H1 (cell line): ENCODE measurements around the gene SMO. TPM values are rescaled to one million over a fixed set of nuclear protein-coding genes. Genes with fewer than 3 reads are reported as not detected.
A peak's percentile ranks its signal among the peaks of the same experiment; 100 is the strongest.

Experiments used
- ASH2L ChIP-seq: fragments of 200-600, 300-600 bp; sonication (generic); IDR thresholded peaks from one replicate; pipeline ENCODE4 v1.7.1; 2017; ENCODE audit warnings: low read length
- BACH1 ChIP-seq: IDR thresholded peaks from 2 replicates; pipeline ENCODE4 v1.6.1; 2012; ENCODE audit warnings: low read length, improper control_type of control experiment
- CTBP2 ChIP-seq: IDR thresholded peaks from 2 replicates; pipeline ENCODE4 v1.7.0; 2011; ENCODE audit warnings: borderline replicate concordance, mild to moderate bottlenecking, moderate library complexity, mixed read lengths, low read length; ENCODE audit not compliant: insufficient read depth, insufficient read length
- KDM4A ChIP-seq: IDR thresholded peaks from one replicate; pipeline ENCODE4 v1.7.1; 2012; ENCODE audit warnings: low read depth, mild to moderate bottlenecking, moderate library complexity, low read length, inconsistent platforms; ENCODE audit not compliant: severe bottlenecking
- RBBP5 ChIP-seq: IDR thresholded peaks from 2 replicates; pipeline ENCODE4 v1.7.1; 2012; ENCODE audit warnings: low read depth, mild to moderate bottlenecking, inconsistent platforms, low read length, moderate library complexity, borderline replicate concordance
- SIN3A ChIP-seq, 2 experiments: IDR thresholded peaks in 1 of 2; conservative IDR thresholded peaks in 1 of 2; 2 replicates each; pipeline ENCODE4 v1.6.1; 2011 to 2012; ENCODE audit warnings: low read length in 2 of 2, improper control_type of control experiment in 1 of 2, low read depth in 1 of 2, mild to moderate bottlenecking in 1 of 2
- SIX5 ChIP-seq: IDR thresholded peaks from 2 replicates; pipeline ENCODE4 v1.6.1; 2011; ENCODE audit warnings: mild to moderate bottlenecking, low read depth, low read length
- TAF1 ChIP-seq: IDR thresholded peaks from 2 replicates; pipeline ENCODE4 v1.6.1; 2011; ENCODE audit warnings: mild to moderate bottlenecking, low read depth, low read length
- YY1 ChIP-seq: IDR thresholded peaks from 2 replicates; pipeline ENCODE4 v1.6.1; 2011; ENCODE audit warnings: low read depth, mild to moderate bottlenecking, low read length
- polyA plus RNA-seq, 7 experiments: library from polyadenylated mRNA; depleted of rRNA in 3 of 7; stranded (reverse) in 5 of 7; unstranded in 2 of 7; fragments of >200 nt in 5 of 7; fragments of 200-250 nt in 2 of 7; gene quantifications; 1 replicate in 5 of 7; 2 replicates in 1 of 7; 4 replicates in 1 of 7; pipeline versions ENCODE4 v1.2.1 to v1.2.3, GENCODE V29; 2011 to 2013; ENCODE audit warnings: missing spikeins in 2 of 7, mixed read lengths in 2 of 7
- total RNA-seq: library from RNA; stranded (reverse); fragmentation: NEBNext Ultra II Directional; extraction: Animal tissue kit (Norgen Biotek cat#: 25700); gene quantifications from 2 replicates; pipeline ENCODE4 v1.2.1, GENCODE V29; 2021
- TF ChIP-seq, protein P1 (sequence below): fragments of 300-600 bp; sonication (generic); IDR thresholded peaks from 2 replicates; pipeline ENCODE4 v1.7.1; 2012; ENCODE audit warnings: low read length, moderate library complexity, mild to moderate bottlenecking, inconsistent platforms; ENCODE audit not compliant: insufficient replicate concordance

Gene SMO
- total and polyA plus RNA-seq, 2 of the 8 experiments (the other 6 are each of a cell fraction or from before 2014, with no cell fraction given), result 64.5 to 67.6 TPM

GRCh38 chr7:129225206-129225930, 36.9 kb downstream of the SMO start (continued):
- TF ChIP-seq, protein P1, sequence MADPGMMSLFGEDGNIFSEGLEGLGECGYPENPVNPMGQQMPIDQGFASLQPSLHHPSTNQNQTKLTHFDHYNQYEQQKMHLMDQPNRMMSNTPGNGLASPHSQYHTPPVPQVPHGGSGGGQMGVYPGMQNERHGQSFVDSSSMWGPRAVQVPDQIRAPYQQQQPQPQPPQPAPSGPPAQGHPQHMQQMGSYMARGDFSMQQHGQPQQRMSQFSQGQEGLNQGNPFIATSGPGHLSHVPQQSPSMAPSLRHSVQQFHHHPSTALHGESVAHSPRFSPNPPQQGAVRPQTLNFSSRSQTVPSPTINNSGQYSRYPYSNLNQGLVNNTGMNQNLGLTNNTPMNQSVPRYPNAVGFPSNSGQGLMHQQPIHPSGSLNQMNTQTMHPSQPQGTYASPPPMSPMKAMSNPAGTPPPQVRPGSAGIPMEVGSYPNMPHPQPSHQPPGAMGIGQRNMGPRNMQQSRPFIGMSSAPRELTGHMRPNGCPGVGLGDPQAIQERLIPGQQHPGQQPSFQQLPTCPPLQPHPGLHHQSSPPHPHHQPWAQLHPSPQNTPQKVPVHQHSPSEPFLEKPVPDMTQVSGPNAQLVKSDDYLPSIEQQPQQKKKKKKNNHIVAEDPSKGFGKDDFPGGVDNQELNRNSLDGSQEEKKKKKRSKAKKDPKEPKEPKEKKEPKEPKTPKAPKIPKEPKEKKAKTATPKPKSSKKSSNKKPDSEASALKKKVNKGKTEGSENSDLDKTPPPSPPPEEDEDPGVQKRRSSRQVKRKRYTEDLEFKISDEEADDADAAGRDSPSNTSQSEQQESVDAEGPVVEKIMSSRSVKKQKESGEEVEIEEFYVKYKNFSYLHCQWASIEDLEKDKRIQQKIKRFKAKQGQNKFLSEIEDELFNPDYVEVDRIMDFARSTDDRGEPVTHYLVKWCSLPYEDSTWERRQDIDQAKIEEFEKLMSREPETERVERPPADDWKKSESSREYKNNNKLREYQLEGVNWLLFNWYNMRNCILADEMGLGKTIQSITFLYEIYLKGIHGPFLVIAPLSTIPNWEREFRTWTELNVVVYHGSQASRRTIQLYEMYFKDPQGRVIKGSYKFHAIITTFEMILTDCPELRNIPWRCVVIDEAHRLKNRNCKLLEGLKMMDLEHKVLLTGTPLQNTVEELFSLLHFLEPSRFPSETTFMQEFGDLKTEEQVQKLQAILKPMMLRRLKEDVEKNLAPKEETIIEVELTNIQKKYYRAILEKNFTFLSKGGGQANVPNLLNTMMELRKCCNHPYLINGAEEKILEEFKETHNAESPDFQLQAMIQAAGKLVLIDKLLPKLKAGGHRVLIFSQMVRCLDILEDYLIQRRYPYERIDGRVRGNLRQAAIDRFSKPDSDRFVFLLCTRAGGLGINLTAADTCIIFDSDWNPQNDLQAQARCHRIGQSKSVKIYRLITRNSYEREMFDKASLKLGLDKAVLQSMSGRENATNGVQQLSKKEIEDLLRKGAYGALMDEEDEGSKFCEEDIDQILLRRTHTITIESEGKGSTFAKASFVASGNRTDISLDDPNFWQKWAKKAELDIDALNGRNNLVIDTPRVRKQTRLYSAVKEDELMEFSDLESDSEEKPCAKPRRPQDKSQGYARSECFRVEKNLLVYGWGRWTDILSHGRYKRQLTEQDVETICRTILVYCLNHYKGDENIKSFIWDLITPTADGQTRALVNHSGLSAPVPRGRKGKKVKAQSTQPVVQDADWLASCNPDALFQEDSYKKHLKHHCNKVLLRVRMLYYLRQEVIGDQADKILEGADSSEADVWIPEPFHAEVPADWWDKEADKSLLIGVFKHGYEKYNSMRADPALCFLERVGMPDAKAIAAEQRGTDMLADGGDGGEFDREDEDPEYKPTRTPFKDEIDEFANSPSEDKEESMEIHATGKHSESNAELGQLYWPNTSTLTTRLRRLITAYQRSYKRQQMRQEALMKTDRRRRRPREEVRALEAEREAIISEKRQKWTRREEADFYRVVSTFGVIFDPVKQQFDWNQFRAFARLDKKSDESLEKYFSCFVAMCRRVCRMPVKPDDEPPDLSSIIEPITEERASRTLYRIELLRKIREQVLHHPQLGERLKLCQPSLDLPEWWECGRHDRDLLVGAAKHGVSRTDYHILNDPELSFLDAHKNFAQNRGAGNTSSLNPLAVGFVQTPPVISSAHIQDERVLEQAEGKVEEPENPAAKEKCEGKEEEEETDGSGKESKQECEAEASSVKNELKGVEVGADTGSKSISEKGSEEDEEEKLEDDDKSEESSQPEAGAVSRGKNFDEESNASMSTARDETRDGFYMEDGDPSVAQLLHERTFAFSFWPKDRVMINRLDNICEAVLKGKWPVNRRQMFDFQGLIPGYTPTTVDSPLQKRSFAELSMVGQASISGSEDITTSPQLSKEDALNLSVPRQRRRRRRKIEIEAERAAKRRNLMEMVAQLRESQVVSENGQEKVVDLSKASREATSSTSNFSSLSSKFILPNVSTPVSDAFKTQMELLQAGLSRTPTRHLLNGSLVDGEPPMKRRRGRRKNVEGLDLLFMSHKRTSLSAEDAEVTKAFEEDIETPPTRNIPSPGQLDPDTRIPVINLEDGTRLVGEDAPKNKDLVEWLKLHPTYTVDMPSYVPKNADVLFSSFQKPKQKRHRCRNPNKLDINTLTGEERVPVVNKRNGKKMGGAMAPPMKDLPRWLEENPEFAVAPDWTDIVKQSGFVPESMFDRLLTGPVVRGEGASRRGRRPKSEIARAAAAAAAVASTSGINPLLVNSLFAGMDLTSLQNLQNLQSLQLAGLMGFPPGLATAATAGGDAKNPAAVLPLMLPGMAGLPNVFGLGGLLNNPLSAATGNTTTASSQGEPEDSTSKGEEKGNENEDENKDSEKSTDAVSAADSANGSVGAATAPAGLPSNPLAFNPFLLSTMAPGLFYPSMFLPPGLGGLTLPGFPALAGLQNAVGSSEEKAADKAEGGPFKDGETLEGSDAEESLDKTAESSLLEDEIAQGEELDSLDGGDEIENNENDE, result no peak
- TF ChIP-seq YY1 (peak; percentile 14; the same call in 1 of the 2 replicates), RBBP5 (peak; percentile 80), TAF1 (peak; percentile 5), KDM4A (peak; percentile 91), BACH1 (no peak), SIN3A (conservative IDR thresholded peaks at IDR 0.05 in 1 of 2, IDR thresholded peaks at IDR 0.05 in 1 of 2; ENCODE audit: low read depth in 1 of 2, low read length in 2 of 2) (peak in 1 of 2 experiments; percentile 58; a peak in 1 of 4 replicates), SIX5 (no peak), CTBP2 (peak; percentile 12), ASH2L (peak; percentile 68)
